AG09309 (cell line): Measurements from ENCODE around the gene TMEM52B.

ENCODE experiments used
- DNase-seq: peaks from one replicate; pipeline ENCODE4 v3.0.0-alpha.2; 2010; ENCODE audit warnings: low read depth
- H3K4me3 ChIP-seq: 2 replicates; pipeline ENCODE4 v1.5.1; 2011; ENCODE audit warnings: mild to moderate bottlenecking, low read depth, low read length, moderate library complexity; ENCODE audit not compliant: control insufficient read depth
- CTCF ChIP-seq: IDR thresholded peaks from 2 replicates; pipeline ENCODE4 v1.5.1; 2011; ENCODE audit warnings: mild to moderate bottlenecking, low read depth, low read length, inconsistent platforms; ENCODE audit not compliant: insufficient read depth, control insufficient read depth; ENCODE audit errors: missing control alignments

TMEM52B gene

GRCh38 chr12:10140001-10140400 is 38.8 kb upstream of the TMEM52B start:
- peak; percentile 52 for TF ChIP-seq CTCF
- H3K4me3 ChIP-seq, result no peak overlapping the region
- peak; percentile 39 for DNase-seq

- no peak for DNase-seq
- TF ChIP-seq CTCF, result no peak
- no peak overlapping the region for H3K4me3 ChIP-seq
Measured at GRCh38 chr12:10142976-10143589, 35.7 kb upstream of the TMEM52B start.

GRCh38 chr12:10147714-10148403 is 31.0 kb upstream of the TMEM52B start:
- no peak for DNase-seq
- H3K4me3 ChIP-seq, result no peak overlapping the region
- TF ChIP-seq CTCF, result no peak

GRCh38 chr12:10151621-10152020 is 27.2 kb upstream of the TMEM52B start:
- no peak for TF ChIP-seq CTCF
- DNase-seq, result no peak
- no peak overlapping the region for H3K4me3 ChIP-seq

- peak; percentile 84 for TF ChIP-seq CTCF
- DNase-seq, result peak; percentile 27
- peak overlapping the region; percentile 49 for H3K4me3 ChIP-seq
Measured at GRCh38 chr12:10153271-10154144, 25.3 kb upstream of the TMEM52B start.

- TF ChIP-seq CTCF, result no peak
- H3K4me3 ChIP-seq, result peak overlapping the region; percentile 49; the same call in 1 of the 2 replicates
- no peak for DNase-seq
Measured at GRCh38 chr12:10154145-10154496, 24.7 kb upstream of the TMEM52B start.
